Esophagus (tissue), 2 donors: Measurements from ENCODE around the gene KDM4B. TPM values are rescaled to one million over a fixed set of nuclear protein-coding genes. Genes with fewer than 3 reads are reported as not detected.

Source experiments
- H3K27ac ChIP-seq, 2 donors: one replicate each; pipeline ENCODE4 v1.5.1; 2013; ENCODE audit warnings: low read depth in 2 of 2, mild to moderate bottlenecking in 2 of 2, inconsistent platforms in 1 of 2, low read length in 1 of 2, moderate library complexity in 1 of 2
- H3K27me3 ChIP-seq, 2 donors: one replicate each; pipeline ENCODE4 v1.6.1; 2013; ENCODE audit warnings: low read length in 2 of 2, control low read depth in 1 of 2, mild to moderate bottlenecking in 1 of 2; ENCODE audit not compliant: insufficient read depth in 2 of 2, control insufficient read depth in 1 of 2
- H3K36me3 ChIP-seq, 2 donors: one replicate each; pipeline ENCODE4 v1.6.1; 2013; ENCODE audit warnings: low read length in 1 of 2; ENCODE audit not compliant: control insufficient read depth in 2 of 2, insufficient read depth in 2 of 2
- H3K4me1 ChIP-seq, 2 donors: one replicate each; pipeline ENCODE4 v1.6.1; 2013; ENCODE audit warnings: low read length in 1 of 2; ENCODE audit not compliant: control insufficient read depth in 2 of 2, insufficient read depth in 2 of 2
- H3K4me3 ChIP-seq, 2 donors: one replicate each; pipeline ENCODE4 v1.5.1; 2013; ENCODE audit warnings: low read length in 2 of 2, mild to moderate bottlenecking in 2 of 2, low read depth in 1 of 2, moderate library complexity in 1 of 2
- H3K9me3 ChIP-seq, 2 donors: one replicate each; pipeline ENCODE4 v1.6.1; 2013; ENCODE audit warnings: mild to moderate bottlenecking in 2 of 2, low read depth in 1 of 2, low read length in 1 of 2, moderate library complexity in 1 of 2; ENCODE audit not compliant: control insufficient read depth in 2 of 2, insufficient read depth in 1 of 2
- WGBS, 2 donors: extraction: QIAGEN DNeasy Blood & Tissue Kit; methylation state at CpG; one replicate each; pipeline ENCODE4 v1.1.7; 2013; 5-methylcytosine and 5-hydroxymethylcytosine counted together
- polyA plus RNA-seq, 2 donors: library from polyadenylated mRNA; stranded (reverse); fragments of 200-250 nt; gene quantifications; one replicate each; pipeline ENCODE4 v1.2.3, GENCODE V29; 2013
- donor health status: healthy with polysubstance abuse.
- donor health status: Bipolar disorder and iron deficiency.

The KDM4B gene
- polyA plus RNA-seq, 2 donors, result 10.7 to 26.7 TPM

- WGBS, 2 donors, result 95 to 98% methylated on average over 6 of the region's 6 CpGs
- no peaks in the 10 kb centered on the region for H3K9me3 ChIP-seq
- H3K4me3 ChIP-seq, result no peak overlapping the region
- H3K36me3 ChIP-seq, result no peaks in the 10 kb centered on the region
- H3K27me3 ChIP-seq, result no peaks in the 10 kb centered on the region
- H3K4me1 ChIP-seq, result peaks cover 0 to 3% of the 10 kb centered on the region in 2 donors
- H3K27ac ChIP-seq, result no peak overlapping the region
Measured at GRCh38 chr19:4965061-4965460, 3.9 kb upstream of the KDM4B start.

- H3K4me1 ChIP-seq, result peaks cover 3 to 9% of the 10 kb centered on the region in 2 donors
- H3K27me3 ChIP-seq, result no peaks in the 10 kb centered on the region
- H3K36me3 ChIP-seq, result no peaks in the 10 kb centered on the region
- no peak overlapping the region for H3K27ac ChIP-seq
- H3K4me3 ChIP-seq, result no peak overlapping the region
- H3K9me3 ChIP-seq, result no peaks in the 10 kb centered on the region
- 78 to 84% methylated on average over 6 of the region's 6 CpGs for WGBS, 2 donors
Measured at GRCh38 chr19:4966591-4966990, 2.3 kb upstream of the KDM4B start.

GRCh38 chr19:4967738-4968461, 1.0 kb upstream of the KDM4B start:
- Histone ChIP-seq H3K36me3 (no peaks in the 10 kb centered on the region), H3K27ac (peak overlapping the region; percentile 60 to 80), H3K4me1 (peaks cover 8 to 21% of the 10 kb centered on the region in 2 donors), H3K4me3 (peak overlapping the region; percentile 17 to 30), H3K9me3 (no peaks in the 10 kb centered on the region), H3K27me3 (no peaks in the 10 kb centered on the region)
- WGBS, 2 donors, result 64 to 65% methylated on average over 16 of the region's 16 CpGs

GRCh38 chr19:4969292-4969771, 419 bp downstream of the KDM4B start:
- 1% methylated on average over 20 to 54 of the region's 54 CpGs for WGBS, 2 donors
- H3K4me3 ChIP-seq, result peak overlapping the region; percentile 53 to 87
- no peaks in the 10 kb centered on the region for H3K36me3 ChIP-seq
- peak overlapping the region; percentile 55 to 91 for H3K27ac ChIP-seq
- H3K27me3 ChIP-seq, result no peaks in the 10 kb centered on the region
- H3K4me1 ChIP-seq, result peaks cover 8 to 21% of the 10 kb centered on the region in 2 donors
- H3K9me3 ChIP-seq, result no peaks in the 10 kb centered on the region

GRCh38 chr19:4969772-4970531, 1.0 kb downstream of the KDM4B start:
- peaks cover 8 to 23% of the 10 kb centered on the region in 2 donors for H3K4me1 ChIP-seq
- no peaks in the 10 kb centered on the region for H3K27me3 ChIP-seq
- H3K27ac ChIP-seq, result peak overlapping the region; percentile 55 to 91
- peak overlapping the region; percentile 53 to 87 for H3K4me3 ChIP-seq
- H3K36me3 ChIP-seq, result no peaks in the 10 kb centered on the region
- H3K9me3 ChIP-seq, result no peaks in the 10 kb centered on the region
- 3 to 5% methylated on average over 25 of the region's 25 CpGs for WGBS, 2 donors

GRCh38 chr19:4970558-4971423, 1.9 kb downstream of the KDM4B start:
- peak overlapping the region; percentile 31 to 87 for H3K4me3 ChIP-seq

GRCh38 chr19:4971424-4971793, 2.5 kb downstream of the KDM4B start:
- Histone ChIP-seq H3K9me3 (no peaks in the 10 kb centered on the region), H3K27ac (peak overlapping the region; percentile 55 to 91), H3K27me3 (no peaks in the 10 kb centered on the region), H3K4me1 (peaks cover 8 to 28% of the 10 kb centered on the region in 2 donors), H3K4me3 (peak overlapping the region; percentile 31 to 87), H3K36me3 (no peaks in the 10 kb centered on the region)
- 28 to 39% methylated on average over 10 of the region's 10 CpGs for WGBS, 2 donors

More at GRCh38 chr19:4970558-4971423, 1.9 kb downstream of the KDM4B start:
- WGBS, 2 donors, result 13% methylated on average over 31 of the region's 31 CpGs
- H3K4me1 ChIP-seq, result peaks cover 8 to 28% of the 10 kb centered on the region in 2 donors
- no peaks in the 10 kb centered on the region for H3K9me3 ChIP-seq
- peak overlapping the region; percentile 55 to 91 for H3K27ac ChIP-seq
- H3K27me3 ChIP-seq, result no peaks in the 10 kb centered on the region
- no peaks in the 10 kb centered on the region for H3K36me3 ChIP-seq

- no peaks in the 10 kb centered on the region for H3K9me3 ChIP-seq
- no peaks in the 10 kb centered on the region for H3K36me3 ChIP-seq
- no peaks in the 10 kb centered on the region for H3K27me3 ChIP-seq
- peaks cover 8 to 29% of the 10 kb centered on the region in 2 donors for H3K4me1 ChIP-seq
- WGBS, 2 donors, result 81 to 84% methylated on average over 19 of the region's 19 CpGs
- peak overlapping the region; percentile 31 to 87 for H3K4me3 ChIP-seq
- peak overlapping the region; percentile 66 to 91 for H3K27ac ChIP-seq
Measured at GRCh38 chr19:4971816-4972495, 3.0 kb downstream of the KDM4B start.
